Panc1 (cell line): ENCODE measurements around the gene C2orf76. TPM values are rescaled to one million over a fixed set of nuclear protein-coding genes. Genes with fewer than 3 reads are reported as not detected.

ENCODE experiments used
- ATAC-seq: fragments of 200-7000 bp; cut with Tn5 transposase; 2 replicates; pipeline ENCODE4 v1.9.1; 2020; ENCODE audit warnings: mild to moderate bottlenecking, moderate library complexity
- BruUV-seq: library from RNA; stranded (reverse); fragments of 400-500 nt; replicated peaks from 2 replicates; lab custom pipeline; 2021; lab: Mats Ljungman, UMichigan
- CTCF ChIA-PET: fragments of 300-600 bp; sonication (Branson Sonifier 250); formaldehyde crosslinking; loops from one replicate; lab custom pipeline; 2022; ENCODE audit warnings: antibody characterized with exemption; lab: Charles Lee
- POLR2A ChIA-PET: fragments of 300-600 bp; sonication (Branson Sonifier 250); formaldehyde crosslinking; loops from one replicate; lab custom pipeline; 2022; ENCODE audit warnings: antibody characterized with exemption; lab: Charles Lee
- DNase-seq: peaks from one replicate; pipeline ENCODE4 v3.0.0-alpha.2; 2010; ENCODE audit warnings: low read depth, low spot score
- H3K27ac ChIP-seq: 2 replicates; pipeline ENCODE4 v1.5.1; 2011; ENCODE audit warnings: mild to moderate bottlenecking, low read length, inconsistent platforms
- H3K27me3 ChIP-seq: fragments of 200-500 bp; sonication (Bioruptor generic); 2 replicates; pipeline ENCODE4 v1.6.0; 2014; ENCODE audit warnings: low read length, inconsistent platforms; ENCODE audit not compliant: control insufficient read depth, insufficient read depth
- H3K36me3 ChIP-seq: fragments of 200-500 bp; sonication (Bioruptor generic); 2 replicates; pipeline ENCODE4 v1.5.1; 2014; ENCODE audit warnings: inconsistent platforms, mild to moderate bottlenecking, low read length, moderate library complexity; ENCODE audit not compliant: control insufficient read depth, insufficient read depth
- H3K4me1 ChIP-seq: 2 replicates; pipeline ENCODE4 v1.5.1; 2011; ENCODE audit warnings: inconsistent platforms, mild to moderate bottlenecking, low read length, moderate library complexity; ENCODE audit not compliant: control insufficient read depth, insufficient read depth
- H3K4me3 ChIP-seq, 2 experiments: 2 replicates each; pipeline ENCODE4 v1.5.1; 2011 to 2012; ENCODE audit warnings: low read depth in 2 of 2, low read length in 2 of 2, mild to moderate bottlenecking in 2 of 2, inconsistent platforms in 1 of 2, moderate library complexity in 1 of 2
- H3K9me3 ChIP-seq: fragments of 200-500 bp; sonication (Bioruptor generic); 2 replicates; pipeline ENCODE4 v1.5.1; 2014; ENCODE audit warnings: low read depth, mild to moderate bottlenecking, inconsistent platforms, low read length, moderate library complexity; ENCODE audit not compliant: control insufficient read depth, insufficient read depth
- POLR2AphosphoS5 ChIP-seq: IDR thresholded peaks from 2 replicates; pipeline ENCODE4 v1.6.1; 2012; ENCODE audit warnings: mild to moderate bottlenecking, low read depth, low read length, moderate library complexity
- REST ChIP-seq, 2 experiments: IDR thresholded peaks; 2 replicates each; pipeline ENCODE4 v1.6.1; 2011 to 2012; ENCODE audit warnings: low read depth in 2 of 2, control low read depth in 1 of 2, low read length in 1 of 2, mild to moderate bottlenecking in 1 of 2, moderate library complexity in 1 of 2; ENCODE audit not compliant: insufficient read depth in 1 of 2
- SIN3A ChIP-seq: IDR thresholded peaks from 2 replicates; pipeline ENCODE4 v1.6.1; 2012; ENCODE audit warnings: low read depth, mild to moderate bottlenecking, low read length, moderate library complexity, borderline replicate concordance; ENCODE audit not compliant: insufficient read depth
- TCF7L2 ChIP-seq: IDR thresholded peaks from 2 replicates; pipeline ENCODE4 v1.6.1; 2011; ENCODE audit warnings: mild to moderate bottlenecking, low read depth, low read length, inconsistent platforms
- in situ Hi-C: cut with HindIII; loops from 2 replicates; pipeline ENCODE4 v1.10.0; 2016; ENCODE audit warnings: low sequenced_read_pairs, low pct_unique_long_range_greater_than_20kb
- intact Hi-C: fragments of 100-400 bp; cut with micrococcal nuclease; formaldehyde crosslinking; loops from one replicate; pipeline ENCODE4 v1.10.0; 2022; ENCODE audit not compliant: unreplicated experiment
- total RNA-seq: library from RNA; stranded (reverse); gene quantifications from one replicate; pipeline ENCODE4 v1.2.1, GENCODE V29; 2021; ENCODE audit not compliant: unreplicated experiment
- TF ChIP-seq, protein P1 (sequence below): fragments of 450-650 bp; IDR thresholded peaks from 2 replicates; pipeline ENCODE4 v1.5.1; 2017; ENCODE audit warnings: mild to moderate bottlenecking

Gene C2orf76
- total RNA-seq, 1 experiment from 2014 or later: 22.7 TPM

DNA sequence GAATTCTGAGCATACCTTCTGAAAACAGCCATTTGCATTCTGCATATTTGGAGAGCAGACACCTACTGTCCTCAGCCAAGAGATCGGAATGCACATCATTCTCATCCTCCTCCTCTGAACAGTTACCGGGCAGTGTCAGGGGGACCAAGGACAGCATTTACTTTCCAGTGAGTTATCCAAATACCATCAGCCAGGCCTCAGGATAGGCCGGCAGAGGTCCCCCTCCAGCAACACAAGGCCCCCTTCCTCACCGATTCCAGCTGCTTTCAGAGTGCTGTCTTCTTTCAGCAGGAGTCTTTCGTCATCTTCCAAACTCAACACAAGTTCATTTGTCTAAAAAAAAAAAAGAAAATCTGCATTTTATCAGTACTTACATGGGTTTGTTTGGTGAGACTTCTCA lies 55.3 kb downstream of the C2orf76 start:
- Histone ChIP-seq H3K27ac (no peak overlapping the region), H3K9me3 (no peaks in the 10 kb centered on the region), H3K36me3 (no peaks in the 10 kb centered on the region), H3K27me3 (no peaks in the 10 kb centered on the region), H3K4me1 (no peaks in the 10 kb centered on the region), H3K4me3 (no peak overlapping the region)
- DNase-seq (no peak), ATAC-seq (no peak)
- intact Hi-C loops (loop anchor here (5.0 kb wide), 1 partner anchor 284 kb away; no protein-coding TSS in a partner anchor), in situ Hi-C loops (no loop called here)
- CTCF ChIA-PET: no interaction called here
- BruUV-seq: no TSS peak
- TF ChIP-seq POLR2AphosphoS5 (no peak), SIN3A (no peak), REST (IDR thresholded peaks at IDR 0.05; ENCODE audit: insufficient read depth in 1 of 2, low read depth in 2 of 2, low read length in 1 of 2) (no peak), TCF7L2 (no peak)
- TF ChIP-seq, protein P1, sequence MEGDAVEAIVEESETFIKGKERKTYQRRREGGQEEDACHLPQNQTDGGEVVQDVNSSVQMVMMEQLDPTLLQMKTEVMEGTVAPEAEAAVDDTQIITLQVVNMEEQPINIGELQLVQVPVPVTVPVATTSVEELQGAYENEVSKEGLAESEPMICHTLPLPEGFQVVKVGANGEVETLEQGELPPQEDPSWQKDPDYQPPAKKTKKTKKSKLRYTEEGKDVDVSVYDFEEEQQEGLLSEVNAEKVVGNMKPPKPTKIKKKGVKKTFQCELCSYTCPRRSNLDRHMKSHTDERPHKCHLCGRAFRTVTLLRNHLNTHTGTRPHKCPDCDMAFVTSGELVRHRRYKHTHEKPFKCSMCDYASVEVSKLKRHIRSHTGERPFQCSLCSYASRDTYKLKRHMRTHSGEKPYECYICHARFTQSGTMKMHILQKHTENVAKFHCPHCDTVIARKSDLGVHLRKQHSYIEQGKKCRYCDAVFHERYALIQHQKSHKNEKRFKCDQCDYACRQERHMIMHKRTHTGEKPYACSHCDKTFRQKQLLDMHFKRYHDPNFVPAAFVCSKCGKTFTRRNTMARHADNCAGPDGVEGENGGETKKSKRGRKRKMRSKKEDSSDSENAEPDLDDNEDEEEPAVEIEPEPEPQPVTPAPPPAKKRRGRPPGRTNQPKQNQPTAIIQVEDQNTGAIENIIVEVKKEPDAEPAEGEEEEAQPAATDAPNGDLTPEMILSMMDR: no peak
- POLR2A ChIA-PET: interaction anchor here (0.5 kb wide), 1 partner anchor 432 kb away, joined by 6 read pairs; no protein-coding TSS in a partner anchor

GRCh38 chr2:119308793-119309330 lies 57.8 kb downstream of the C2orf76 start:
- intact Hi-C loops (no loop called here), in situ Hi-C loops (no loop called here)
- ChIA-PET CTCF (interaction anchor here (0.7 kb wide), 1 partner anchor 434 kb away, joined by 21 read pairs; no protein-coding TSS in a partner anchor), POLR2A (no interaction called here)
- no TSS peak for BruUV-seq
- Histone ChIP-seq H3K27me3 (no peaks in the 10 kb centered on the region), H3K9me3 (no peaks in the 10 kb centered on the region), H3K27ac (no peak overlapping the region), H3K36me3 (no peaks in the 10 kb centered on the region), H3K4me1 (no peaks in the 10 kb centered on the region), H3K4me3 (no peak overlapping the region)
- no peak for ATAC-seq
- TF ChIP-seq REST (IDR thresholded peaks at IDR 0.05; ENCODE audit: insufficient read depth in 1 of 2, low read depth in 2 of 2, low read length in 1 of 2): peak in 1 of 2 experiments; percentile 17; a peak in 1 of 4 replicates
- TF ChIP-seq POLR2AphosphoS5: no peak
- DNase-seq: no peak
